WTC11 (cell line): ENCODE measurements around the gene ITGA1.

Experiments
- CREB1 ChIP-seq: sonication (generic); formaldehyde crosslinking; IDR thresholded peaks from 2 replicates; pipeline ENCODE4 v1.8.0; 2023; ENCODE audit warnings: mild to moderate bottlenecking, missing genetic modification reagents
- FOXP1 ChIP-seq: sonication (generic); formaldehyde crosslinking; IDR thresholded peaks from 2 replicates; pipeline ENCODE4 v1.8.0; 2022; ENCODE audit warnings: missing genetic modification reagents, mild to moderate bottlenecking, moderate library complexity, borderline replicate concordance
- GTF2I ChIP-seq: fragments of 250-450 bp; sonication (Bioruptor Pico); conservative IDR thresholded peaks from 2 replicates; pipeline ENCODE4 v1.4.0; 2021; ENCODE audit warnings: mild to moderate bottlenecking
- JAZF1 ChIP-seq: fragments of 250-450 bp; sonication (Bioruptor Pico); IDR thresholded peaks from 2 replicates; pipeline ENCODE4 v1.9.0; 2021; ENCODE audit warnings: moderate library complexity, mild to moderate bottlenecking, inconsistent platforms
- KAT7 ChIP-seq: sonication (generic); formaldehyde crosslinking; IDR thresholded peaks from 2 replicates; pipeline ENCODE4 v1.8.1; 2023; ENCODE audit warnings: missing genetic modification reagents, mild to moderate bottlenecking, borderline replicate concordance
- ZNF416 ChIP-seq: fragments of 250-450 bp; sonication (Bioruptor Pico); IDR thresholded peaks from 2 replicates; pipeline ENCODE4 v1.9.0; 2021; ENCODE audit warnings: mild to moderate bottlenecking, inconsistent platforms
- TF ChIP-seq, protein P1 (sequence below): fragments of 200-600 bp; IDR thresholded peaks from 2 replicates; pipeline ENCODE4 v1.8.0; 2022; ENCODE audit warnings: antibody characterized with exemption
- TF ChIP-seq, protein P2 (sequence below): sonication (generic); formaldehyde crosslinking; IDR thresholded peaks from 2 replicates; pipeline ENCODE4 v1.8.0; 2022; ENCODE audit warnings: mild to moderate bottlenecking, missing genetic modification reagents

DNA sequence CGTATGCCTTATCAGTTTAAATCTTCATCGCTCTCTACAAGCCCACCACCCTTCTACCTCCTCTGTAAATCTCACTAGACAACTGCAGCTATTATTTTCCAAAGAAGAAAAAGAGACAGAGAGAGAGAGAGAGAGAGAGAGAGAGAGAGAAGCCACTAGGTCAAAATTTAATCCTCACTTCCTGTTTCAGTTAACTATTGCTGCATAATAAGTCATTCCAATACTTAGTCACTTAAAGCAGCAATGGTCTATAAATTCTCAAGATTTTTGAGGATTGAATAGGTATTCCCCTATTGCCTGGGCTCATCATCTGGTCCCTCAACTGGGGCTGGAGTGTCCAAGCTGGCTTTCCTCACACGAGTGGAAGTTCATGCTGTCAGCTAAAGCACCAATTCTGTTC lies 68.8 kb downstream of the ITGA1 start:
- TF ChIP-seq, protein P1, sequence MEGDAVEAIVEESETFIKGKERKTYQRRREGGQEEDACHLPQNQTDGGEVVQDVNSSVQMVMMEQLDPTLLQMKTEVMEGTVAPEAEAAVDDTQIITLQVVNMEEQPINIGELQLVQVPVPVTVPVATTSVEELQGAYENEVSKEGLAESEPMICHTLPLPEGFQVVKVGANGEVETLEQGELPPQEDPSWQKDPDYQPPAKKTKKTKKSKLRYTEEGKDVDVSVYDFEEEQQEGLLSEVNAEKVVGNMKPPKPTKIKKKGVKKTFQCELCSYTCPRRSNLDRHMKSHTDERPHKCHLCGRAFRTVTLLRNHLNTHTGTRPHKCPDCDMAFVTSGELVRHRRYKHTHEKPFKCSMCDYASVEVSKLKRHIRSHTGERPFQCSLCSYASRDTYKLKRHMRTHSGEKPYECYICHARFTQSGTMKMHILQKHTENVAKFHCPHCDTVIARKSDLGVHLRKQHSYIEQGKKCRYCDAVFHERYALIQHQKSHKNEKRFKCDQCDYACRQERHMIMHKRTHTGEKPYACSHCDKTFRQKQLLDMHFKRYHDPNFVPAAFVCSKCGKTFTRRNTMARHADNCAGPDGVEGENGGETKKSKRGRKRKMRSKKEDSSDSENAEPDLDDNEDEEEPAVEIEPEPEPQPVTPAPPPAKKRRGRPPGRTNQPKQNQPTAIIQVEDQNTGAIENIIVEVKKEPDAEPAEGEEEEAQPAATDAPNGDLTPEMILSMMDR: no peak
- TF ChIP-seq GTF2I (CRISPR knock-in tag): no peak
- TF ChIP-seq ZNF416: no peak
- no peak for TF ChIP-seq FOXP1 (CRISPR knock-in tag)
- TF ChIP-seq, protein P2, sequence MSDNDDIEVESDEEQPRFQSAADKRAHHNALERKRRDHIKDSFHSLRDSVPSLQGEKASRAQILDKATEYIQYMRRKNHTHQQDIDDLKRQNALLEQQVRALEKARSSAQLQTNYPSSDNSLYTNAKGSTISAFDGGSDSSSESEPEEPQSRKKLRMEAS (CRISPR knock-in tag): no peak
- TF ChIP-seq CREB1 (CRISPR knock-in tag): no peak
- TF ChIP-seq KAT7 (CRISPR knock-in tag): no peak
- TF ChIP-seq JAZF1 (CRISPR knock-in tag): no peak
